ENCODE results near the gene ARID3A. TPM values are rescaled to one million over a fixed set of nuclear protein-coding genes. Genes with fewer than 3 reads are reported as not detected.

Gene ARID3A
- total and polyA plus RNA-seq, 2 donors (not counting 3 experiments of a cell fraction or from before 2014, with no cell fraction given): 5.4 to 13.2 TPM

DNA sequence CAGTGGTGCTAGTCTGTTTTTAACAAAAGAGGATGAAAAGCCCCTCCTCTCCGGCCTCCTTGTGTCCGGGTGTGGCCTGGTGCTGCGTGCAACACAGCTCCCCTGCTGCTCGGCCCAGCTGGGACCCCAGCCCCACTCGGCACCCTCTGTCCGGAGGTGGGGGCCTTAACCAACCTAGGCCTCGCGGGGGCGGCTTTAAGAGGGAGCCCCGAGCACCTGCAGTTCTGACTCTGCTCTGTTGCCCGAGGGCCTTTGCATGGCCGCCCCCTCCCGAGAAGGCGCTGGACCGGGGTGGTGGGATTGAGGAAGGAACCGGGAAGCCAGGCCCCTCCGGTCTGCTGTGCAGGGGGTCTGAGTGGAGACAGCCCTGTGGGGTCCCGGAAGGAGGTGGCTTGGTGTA lies 68.7 kb downstream of the ARID3A start:
- H3K4me1 ChIP-seq (ENCODE audit: control insufficient read depth, extremely low read depth, insufficient read depth, low read length): no peaks in the 10 kb centered on the region
- no peaks in the 10 kb centered on the region for H3K9me1 ChIP-seq (replicated peaks; ENCODE audit: control insufficient read depth, extremely low read depth, insufficient read depth, low read length)
- peaks cover 16 to 21% of the 10 kb centered on the region in 2 experiments for H3K27me3 ChIP-seq (ENCODE audit: control insufficient read depth in 2 of 2, insufficient read depth in 2 of 2, low read length in 2 of 2)
- H3K9ac ChIP-seq (replicated peaks; ENCODE audit: extremely low read depth, insufficient read depth, low read length): no peak overlapping the region
- H4K20me1 ChIP-seq (replicated peaks; ENCODE audit: control insufficient read depth, extremely low read depth, insufficient read depth, low read length): no peaks in the 10 kb centered on the region
- POLR2A ChIA-PET: no interaction called here
- TF ChIP-seq JUN (IDR thresholded peaks at IDR 0.05; ENCODE audit: borderline replicate concordance, insufficient read depth, insufficient read length, low read depth): no peak
- TF ChIP-seq MYC (IDR thresholded peaks at IDR 0.05; ENCODE audit: low read depth, low read length): no peak
- no peak for TF ChIP-seq GATA2 (IDR thresholded peaks at IDR 0.05; ENCODE audit: insufficient read depth, insufficient read length, low read depth, low read length)
- TF ChIP-seq POLR2AphosphoS5 (IDR thresholded peaks at IDR 0.05; ENCODE audit: insufficient read depth, low read depth, low read length): no peak
- no peak for TF ChIP-seq POLR2A (IDR thresholded peaks at IDR 0.05; ENCODE audit: low read depth, low read length)
- TF ChIP-seq, protein P1, sequence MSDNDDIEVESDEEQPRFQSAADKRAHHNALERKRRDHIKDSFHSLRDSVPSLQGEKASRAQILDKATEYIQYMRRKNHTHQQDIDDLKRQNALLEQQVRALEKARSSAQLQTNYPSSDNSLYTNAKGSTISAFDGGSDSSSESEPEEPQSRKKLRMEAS (IDR thresholded peaks at IDR 0.05; ENCODE audit: insufficient read depth, insufficient read length): no peak
- no peak for TF ChIP-seq FOS (IDR thresholded peaks at IDR 0.05; ENCODE audit: borderline replicate concordance, insufficient read depth, low read length)
- TF ChIP-seq, protein P2, sequence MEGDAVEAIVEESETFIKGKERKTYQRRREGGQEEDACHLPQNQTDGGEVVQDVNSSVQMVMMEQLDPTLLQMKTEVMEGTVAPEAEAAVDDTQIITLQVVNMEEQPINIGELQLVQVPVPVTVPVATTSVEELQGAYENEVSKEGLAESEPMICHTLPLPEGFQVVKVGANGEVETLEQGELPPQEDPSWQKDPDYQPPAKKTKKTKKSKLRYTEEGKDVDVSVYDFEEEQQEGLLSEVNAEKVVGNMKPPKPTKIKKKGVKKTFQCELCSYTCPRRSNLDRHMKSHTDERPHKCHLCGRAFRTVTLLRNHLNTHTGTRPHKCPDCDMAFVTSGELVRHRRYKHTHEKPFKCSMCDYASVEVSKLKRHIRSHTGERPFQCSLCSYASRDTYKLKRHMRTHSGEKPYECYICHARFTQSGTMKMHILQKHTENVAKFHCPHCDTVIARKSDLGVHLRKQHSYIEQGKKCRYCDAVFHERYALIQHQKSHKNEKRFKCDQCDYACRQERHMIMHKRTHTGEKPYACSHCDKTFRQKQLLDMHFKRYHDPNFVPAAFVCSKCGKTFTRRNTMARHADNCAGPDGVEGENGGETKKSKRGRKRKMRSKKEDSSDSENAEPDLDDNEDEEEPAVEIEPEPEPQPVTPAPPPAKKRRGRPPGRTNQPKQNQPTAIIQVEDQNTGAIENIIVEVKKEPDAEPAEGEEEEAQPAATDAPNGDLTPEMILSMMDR (IDR thresholded peaks at IDR 0.05; ENCODE audit: extremely low read depth in 1 of 2, insufficient read depth in 1 of 2, low read depth in 1 of 2, low read length in 2 of 2): no peak
- TF ChIP-seq EZH2 (IDR thresholded peaks at IDR 0.05; ENCODE audit: borderline replicate concordance, low read depth, low read length, severe bottlenecking): no peak
- no peaks in the 10 kb centered on the region for H3K79me2 ChIP-seq (ENCODE audit: control insufficient read depth, insufficient read depth, low read length)
- FAIRE-seq (no peak), DNase-seq (ENCODE audit: low read depth, low spot score) (no peak)
- H3K4me3 ChIP-seq (replicated peaks in 1 of 3; ENCODE audit: insufficient read depth in 1 of 3, low read depth in 1 of 3, low read length in 3 of 3): no peak overlapping the region
- BruUV-seq (replicated peaks): no TSS peak
- dilution Hi-C loops (cut with MboI; ENCODE audit: extremely low pct_ligation_motif_present, low sequenced_read_pairs) (no loop called here), intact Hi-C loops (cut with micrococcal nuclease) (no loop called here)
- H3K9me3 ChIP-seq (replicated peaks; ENCODE audit: control insufficient read depth, insufficient read depth, low read length): no peaks in the 10 kb centered on the region
- CTCF ChIA-PET: no interaction called here
- no peak overlapping the region for H3K27ac ChIP-seq (ENCODE audit: insufficient read depth, low read depth, low read length)
- H3K36me3 ChIP-seq (ENCODE audit: control insufficient read depth in 2 of 2, extremely low read depth in 1 of 2, insufficient read depth in 2 of 2, low read length in 2 of 2): peaks cover 0 to 5% of the 10 kb centered on the region in 2 experiments
- no peak overlapping the region for H3K4me2 ChIP-seq (ENCODE audit: insufficient read depth, low read length)
- no peak overlapping the region for H2AFZ ChIP-seq (ENCODE audit: low read depth, low read length)
